Hepatocyte (in vitro differentiated cells): Measurements from ENCODE around the gene ACSBG1.

Source experiments
- CTCF ChIP-seq: fragments of 200-600 bp; sonication (generic); IDR thresholded peaks from 2 replicates; pipeline ENCODE4 v1.5.1; 2016; ENCODE audit warnings: antibody characterized with exemption, mild to moderate bottlenecking; ENCODE audit not compliant: poor library complexity
- EZH2 ChIP-seq: fragments of 200-600 bp; sonication (generic); IDR thresholded peaks from 2 replicates; pipeline ENCODE4 v1.6.1; 2016; ENCODE audit warnings: antibody characterized with exemption, mild to moderate bottlenecking, borderline replicate concordance

- TF ChIP-seq CTCF (no peak), EZH2 (no peak)
These were observed 2.1 kb upstream of the ACSBG1 start for GRCh38 chr15:78236491-78236890.
